OCI-LY3 (cell line): Measurements from ENCODE around the gene PARD3B.

Source experiments
- H2AFZ ChIP-seq: fragments of 200-600, 300-600 bp; shearing (Covaris generic); 2 replicates; pipeline ENCODE4 v1.6.0; 2014; ENCODE audit warnings: antibody characterized with exemption, low read depth, low read length
- H3K27ac ChIP-seq: fragments of 200-600, 300-600 bp; sonication (generic); 2 replicates; pipeline ENCODE4 v1.5.1; 2014; ENCODE audit warnings: mild to moderate bottlenecking, low read length, moderate library complexity, mixed read lengths
- H3K27me3 ChIP-seq: fragments of 200-600, 300-600 bp; sonication (generic); 2 replicates; pipeline ENCODE4 v1.6.1; 2014; ENCODE audit warnings: low read depth, low read length, mixed read lengths
- H3K36me3 ChIP-seq: fragments of 200-600, 300-600 bp; sonication (generic); replicated peaks from 2 replicates; pipeline ENCODE3; 2014; ENCODE audit warnings: low read depth, low read length, mixed read lengths
- H3K4me1 ChIP-seq: fragments of 300-600, 200-600 bp; sonication (generic); 2 replicates; pipeline ENCODE4 v1.6.1; 2014; ENCODE audit warnings: low read length, mixed read lengths
- H3K4me2 ChIP-seq: fragments of 200-600, 300-600 bp; sonication (generic); 2 replicates; pipeline ENCODE4 v1.6.1; 2014; ENCODE audit warnings: low read length, mixed read lengths
- H3K4me3 ChIP-seq: fragments of 300-600, 200-600 bp; sonication (generic); 2 replicates; pipeline ENCODE4 v1.5.1; 2014; ENCODE audit warnings: antibody characterized with exemption, mild to moderate bottlenecking, low read length, moderate library complexity
- H3K79me2 ChIP-seq: fragments of 300-600, 200-600 bp; shearing (Covaris generic); 2 replicates; pipeline ENCODE4 v1.6.1; 2014; ENCODE audit warnings: mild to moderate bottlenecking, low read length, mixed read lengths
- H3K9ac ChIP-seq: fragments of 300-600, 200-600 bp; shearing (Covaris generic); 2 replicates; pipeline ENCODE4 v1.6.0; 2014; ENCODE audit warnings: mild to moderate bottlenecking, low read length, moderate library complexity
- H3K9me3 ChIP-seq: fragments of 200-600, 300-600 bp; shearing (Covaris generic); 2 replicates; pipeline ENCODE4 v1.6.1; 2014; ENCODE audit warnings: low read length, mixed read lengths; ENCODE audit not compliant: insufficient read depth
- H4K20me1 ChIP-seq: fragments of 200-600, 300-600 bp; sonication (generic); 2 replicates; pipeline ENCODE4 v1.6.1; 2016; ENCODE audit warnings: low read length, mixed read lengths; ENCODE audit not compliant: insufficient read depth
- CTCF ChIP-seq: fragments of 200-600, 300-600 bp; sonication (generic); IDR thresholded peaks from 2 replicates; pipeline ENCODE4 v1.5.1; 2014; ENCODE audit warnings: antibody characterized with exemption, low read length, low read depth
- EZH2phosphoT487 ChIP-seq: fragments of 200-600 bp; shearing (Covaris generic); IDR thresholded peaks from 2 replicates; pipeline ENCODE4 v1.6.1; 2018; ENCODE audit warnings: antibody characterized with exemption, mixed run types, low read depth

The PARD3B gene

GRCh38 chr2:205464681-205465080 lies 919.4 kb downstream of the PARD3B start:
- H3K9me3 ChIP-seq: no peaks in the 10 kb centered on the region
- H3K36me3 ChIP-seq: no peaks in the 10 kb centered on the region
- H4K20me1 ChIP-seq: no peaks in the 10 kb centered on the region
- H3K9ac ChIP-seq: no peak overlapping the region
- H3K27ac ChIP-seq: no peak overlapping the region
- H3K27me3 ChIP-seq: peaks cover 13% of the 10 kb centered on the region; the same call in 1 of the 2 replicates
- H3K4me3 ChIP-seq: no peak overlapping the region
- peaks cover 19% of the 10 kb centered on the region for H3K4me1 ChIP-seq
- H3K79me2 ChIP-seq: no peaks in the 10 kb centered on the region
- H2AFZ ChIP-seq: no peak overlapping the region
- no peak overlapping the region for H3K4me2 ChIP-seq
- TF ChIP-seq CTCF (no peak), EZH2phosphoT487 (no peak)

- Histone ChIP-seq H3K4me3 (no peak overlapping the region), H2AFZ (no peak overlapping the region), H3K9ac (no peak overlapping the region), H3K27me3 (peaks cover 16% of the 10 kb centered on the region), H3K36me3 (no peaks in the 10 kb centered on the region), H4K20me1 (no peaks in the 10 kb centered on the region), H3K4me1 (peaks cover 18% of the 10 kb centered on the region), H3K27ac (no peak overlapping the region), H3K9me3 (no peaks in the 10 kb centered on the region), H3K4me2 (no peak overlapping the region), H3K79me2 (no peaks in the 10 kb centered on the region)
- TF ChIP-seq CTCF (no peak), EZH2phosphoT487 (no peak)
These were observed 920.5 kb downstream of the PARD3B start for GRCh38 chr2:205465791-205466190.

- no peaks in the 10 kb centered on the region for H3K4me1 ChIP-seq
- H4K20me1 ChIP-seq: no peaks in the 10 kb centered on the region
- H3K9me3 ChIP-seq: no peaks in the 10 kb centered on the region
- H3K36me3 ChIP-seq: no peaks in the 10 kb centered on the region
- H3K4me2 ChIP-seq: no peak overlapping the region
- H3K79me2 ChIP-seq: no peaks in the 10 kb centered on the region
- H3K27me3 ChIP-seq: peaks cover 35% of the 10 kb centered on the region
- H3K4me3 ChIP-seq: no peak overlapping the region
- TF ChIP-seq CTCF (no peak), EZH2phosphoT487 (no peak)
- H2AFZ ChIP-seq: no peak overlapping the region
- no peak overlapping the region for H3K27ac ChIP-seq
- H3K9ac ChIP-seq: no peak overlapping the region
These were observed 926.5 kb downstream of the PARD3B start for GRCh38 chr2:205471776-205472175.

- H3K4me2 ChIP-seq: no peak overlapping the region
- no peaks in the 10 kb centered on the region for H3K79me2 ChIP-seq
- no peaks in the 10 kb centered on the region for H3K4me1 ChIP-seq
- peaks cover 35% of the 10 kb centered on the region for H3K27me3 ChIP-seq
- no peak overlapping the region for H3K27ac ChIP-seq
- H3K9me3 ChIP-seq: no peaks in the 10 kb centered on the region
- H3K9ac ChIP-seq: no peak overlapping the region
- no peak overlapping the region for H2AFZ ChIP-seq
- H4K20me1 ChIP-seq: no peaks in the 10 kb centered on the region
- TF ChIP-seq EZH2phosphoT487 (no peak), CTCF (no peak)
- no peaks in the 10 kb centered on the region for H3K36me3 ChIP-seq
- H3K4me3 ChIP-seq: no peak overlapping the region
These were observed 928.5 kb downstream of the PARD3B start for GRCh38 chr2:205473791-205474190.
